Activated T-helper 2 cell treated with anti-CD3 and anti-CD28 coated beads, Interferon-gamma antibody, Interleukin-2, Interleukin-4, amounts not matched to agents 10 μg/mL and 5 μg/mL and 100 μg/mL, durations not matched to agents 14 hours and 24 hours and 36 hours (primary cell): ENCODE data around the gene SLIT1. TPM values are rescaled to one million over a fixed set of nuclear protein-coding genes. Genes with fewer than 3 reads are reported as not detected.

Source experiments
- DNase-seq: peaks from one replicate; pipeline ENCODE4 v3.0.0; 2021; ENCODE audit warnings: low spot score
- H3K27ac Mint-ChIP-seq: one replicate; pipeline ENCODE4 v1.8.0; 2021; ENCODE audit warnings: mixed read lengths
- H3K27me3 Mint-ChIP-seq: one replicate; pipeline ENCODE4 v1.8.0; 2021; ENCODE audit warnings: low read depth, mixed read lengths
- H3K36me3 Mint-ChIP-seq: one replicate; pipeline ENCODE4 v1.8.0; 2021; ENCODE audit warnings: low read depth, mixed read lengths
- H3K4me1 Mint-ChIP-seq: one replicate; pipeline ENCODE4 v1.8.0; 2021; ENCODE audit warnings: low read depth, mixed read lengths
- H3K4me3 Mint-ChIP-seq: one replicate; pipeline ENCODE4 v1.8.0; 2021; ENCODE audit warnings: low read depth, mild to moderate bottlenecking, moderate library complexity, mixed read lengths
- H3K9me3 Mint-ChIP-seq: one replicate; pipeline ENCODE4 v1.8.0; 2021; ENCODE audit warnings: mixed read lengths
- intact Hi-C: fragments of 100-400 bp; cut with micrococcal nuclease; formaldehyde crosslinking; loops from one replicate; pipeline ENCODE4 v1.15.1; 2023
- total RNA-seq: library from RNA; stranded (reverse); gene quantifications from 2 replicates; pipeline ENCODE4 v1.2.3, GENCODE V29; 2022

SLIT1 gene
- total RNA-seq, 1 donor from 2014 or later: 0.21 TPM

DNA sequence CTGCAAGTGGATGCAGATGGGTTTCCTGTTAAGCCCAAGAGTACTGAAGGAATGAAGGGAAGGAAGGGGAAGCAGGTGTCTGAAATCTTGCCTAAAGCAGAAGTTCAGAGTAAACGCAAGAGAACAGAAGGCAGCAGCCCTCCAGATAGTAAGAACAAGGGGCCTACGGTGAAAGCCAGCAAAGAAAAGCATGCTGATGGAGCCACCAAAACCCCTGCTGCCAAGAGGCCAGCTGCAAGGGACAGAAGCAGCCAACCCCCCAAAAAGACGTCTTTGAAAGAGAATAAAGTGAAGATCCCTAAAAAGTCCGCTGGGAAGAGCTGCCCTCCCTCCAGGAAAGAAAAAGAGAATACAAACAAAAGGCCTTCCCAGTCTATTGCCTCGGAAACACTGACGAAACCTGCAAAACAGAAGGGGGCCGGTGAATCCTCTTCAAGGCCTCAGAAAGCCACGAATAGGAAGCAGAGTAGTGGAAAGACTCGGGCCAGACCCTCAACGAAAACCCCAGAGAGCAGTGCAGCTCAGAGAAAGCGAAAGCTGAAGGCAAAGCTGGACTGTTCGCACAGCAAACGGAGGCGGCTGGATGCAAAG lies 201.1 kb downstream of the SLIT1 start:
- Mint-ChIP-seq H3K36me3 (peaks cover 29% of the 10 kb centered on the region), H3K4me1 (peaks cover 18% of the 10 kb centered on the region), H3K27ac (no peak overlapping the region), H3K4me3 (no peak overlapping the region), H3K9me3 (no peaks in the 10 kb centered on the region), H3K27me3 (no peaks in the 10 kb centered on the region)
- no peak for DNase-seq
- intact Hi-C loops: no loop called here

DNA sequence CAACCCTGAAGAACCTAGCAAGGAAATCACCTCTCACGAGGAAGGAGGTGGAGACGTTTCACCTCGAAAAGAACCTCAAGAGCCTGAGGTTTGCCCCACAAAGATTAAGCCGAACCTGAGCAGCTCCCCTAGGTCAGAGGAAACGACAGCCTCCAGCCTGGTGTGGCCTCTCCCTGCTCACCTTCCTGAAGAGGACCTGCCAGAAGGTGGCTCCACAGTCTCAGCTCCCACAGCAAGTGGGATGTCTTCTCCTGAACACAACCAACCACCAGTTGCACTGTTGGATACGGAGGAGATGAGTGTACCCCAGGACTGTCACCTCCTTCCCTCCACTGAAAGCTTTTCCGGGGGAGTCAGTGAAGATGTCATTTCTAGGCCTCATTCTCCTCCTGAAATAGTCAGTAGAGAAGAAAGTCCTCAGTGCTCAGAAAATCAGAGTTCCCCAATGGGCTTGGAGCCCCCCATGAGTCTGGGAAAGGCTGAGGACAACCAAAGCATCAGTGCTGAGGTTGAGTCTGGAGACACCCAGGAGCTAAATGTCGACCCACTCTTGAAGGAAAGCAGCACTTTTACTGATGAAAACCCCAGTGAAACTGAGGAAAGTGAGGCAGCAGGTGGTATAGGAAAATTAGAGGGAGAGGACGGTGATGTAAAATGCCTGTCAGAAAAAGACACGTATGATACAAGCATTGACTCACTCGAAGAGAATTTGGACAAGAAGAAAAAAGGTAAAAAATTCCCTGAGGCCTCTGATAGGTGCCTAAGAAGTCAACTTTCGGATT lies 203.4 kb downstream of the SLIT1 start:
- Mint-ChIP-seq H3K27ac (no peak overlapping the region), H3K36me3 (peaks cover 31% of the 10 kb centered on the region), H3K4me1 (peaks cover 38% of the 10 kb centered on the region), H3K27me3 (no peaks in the 10 kb centered on the region), H3K4me3 (no peak overlapping the region), H3K9me3 (no peaks in the 10 kb centered on the region)
- intact Hi-C loops: no loop called here
- no peak for DNase-seq

DNA sequence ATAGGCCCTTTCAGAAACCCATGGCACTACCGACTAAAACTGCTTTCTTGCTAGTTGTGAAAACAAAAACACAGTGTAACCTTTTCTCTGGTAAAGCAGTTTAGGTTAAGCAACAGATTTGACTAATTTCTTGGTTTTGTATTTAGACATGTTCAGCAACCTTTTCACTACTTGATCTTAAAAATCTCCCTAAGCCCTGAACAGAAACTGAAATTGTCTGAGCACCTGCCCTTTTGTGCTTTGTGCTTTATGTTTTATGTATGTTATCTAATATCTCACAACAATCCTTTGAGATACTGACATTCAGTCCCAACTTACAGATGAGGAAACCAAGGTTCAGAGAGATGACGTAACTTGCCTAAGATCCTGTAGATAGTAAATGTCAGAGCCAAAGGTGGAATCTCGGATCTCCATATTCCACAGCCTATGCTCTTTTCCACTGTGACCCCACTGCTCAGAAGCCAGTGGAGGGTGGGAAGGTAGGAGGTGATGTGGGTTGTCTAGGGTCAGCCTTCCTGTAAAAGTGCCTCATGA lies 207.1 kb downstream of the SLIT1 start:
- no peak for DNase-seq
- Mint-ChIP-seq H3K36me3 (peaks cover 31% of the 10 kb centered on the region), H3K4me1 (peaks cover 48% of the 10 kb centered on the region), H3K27ac (peak overlapping the region; percentile 94), H3K4me3 (peak overlapping the region; percentile 66), H3K27me3 (no peaks in the 10 kb centered on the region), H3K9me3 (no peaks in the 10 kb centered on the region)
- intact Hi-C loops: loop anchor here (1.0 to 5.0 kb wide), 10 partner anchors 18 to 906 kb away; no protein-coding TSS in a partner anchor

DNA sequence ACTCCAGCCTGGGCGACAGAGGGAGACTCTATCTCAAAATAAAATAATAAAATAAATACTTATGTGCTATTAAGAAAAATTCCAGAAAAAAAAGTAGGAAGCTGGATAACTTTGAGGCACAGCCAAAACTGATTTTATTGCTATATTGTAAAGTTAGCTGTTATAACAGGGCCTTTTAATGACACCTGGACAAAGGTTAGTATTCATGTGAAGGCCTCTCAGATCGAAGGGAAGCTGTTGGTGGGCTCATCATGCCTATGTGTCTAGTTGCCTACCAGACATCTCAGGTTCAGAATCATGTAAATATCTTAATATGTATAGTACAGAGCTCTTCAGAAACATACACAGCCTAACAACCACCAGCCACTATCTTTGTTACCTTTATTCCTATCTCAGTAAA lies 210.6 kb downstream of the SLIT1 start:
- intact Hi-C loops: loop anchor here (5.0 kb wide), 2 partner anchors 63 to 903 kb away; no protein-coding TSS in a partner anchor
- Mint-ChIP-seq H3K27ac (no peak overlapping the region), H3K36me3 (peaks cover 6% of the 10 kb centered on the region), H3K4me1 (peaks cover 39% of the 10 kb centered on the region), H3K9me3 (no peaks in the 10 kb centered on the region), H3K4me3 (no peak overlapping the region), H3K27me3 (no peaks in the 10 kb centered on the region)
- no peak for DNase-seq

DNA sequence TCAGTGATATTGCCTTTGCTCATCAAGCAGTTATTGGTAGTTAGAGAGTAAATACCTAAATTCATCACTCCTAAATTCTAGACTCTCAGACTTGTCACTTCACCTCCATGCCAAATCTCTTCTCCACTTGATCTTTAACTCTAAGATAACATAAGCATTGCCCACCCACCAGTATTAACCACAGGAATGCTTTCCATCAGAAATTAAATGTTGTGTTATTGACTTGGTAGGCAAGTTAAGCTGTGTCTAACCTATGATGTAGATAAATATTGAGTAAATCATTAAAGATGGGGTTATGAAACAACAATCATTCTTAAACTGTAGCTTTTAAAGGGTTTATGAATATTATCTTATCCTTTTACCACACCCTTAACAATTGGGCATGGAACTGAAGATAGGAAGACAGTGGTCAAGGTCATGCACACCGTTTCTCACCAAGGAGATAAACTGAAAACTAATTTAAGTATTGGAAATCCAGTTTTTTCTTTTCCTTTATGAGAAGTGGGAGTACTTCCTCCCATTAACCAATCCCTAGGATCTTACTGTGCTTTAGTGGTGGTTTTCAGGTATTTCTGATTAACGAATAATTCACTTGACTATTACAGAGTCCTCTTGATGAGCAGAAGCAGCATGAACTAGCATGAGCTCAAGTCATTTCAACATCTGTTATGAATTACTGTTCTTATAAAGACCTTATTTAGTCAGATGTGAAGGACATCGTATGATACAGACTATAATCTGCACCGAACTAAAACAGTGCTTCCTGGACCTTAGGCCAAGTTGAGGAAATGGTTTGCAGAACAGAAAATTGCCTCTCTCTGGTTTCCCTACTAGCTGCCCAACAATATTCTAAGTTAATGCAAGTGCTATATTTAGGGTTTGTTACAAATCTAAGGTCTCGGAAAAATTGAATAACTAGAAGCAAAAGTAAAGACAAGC lies 211.7 kb downstream of the SLIT1 start:
- peaks cover 6% of the 10 kb centered on the region for H3K36me3 Mint-ChIP-seq
- H3K9me3 Mint-ChIP-seq: no peaks in the 10 kb centered on the region
- H3K4me1 Mint-ChIP-seq: peaks cover 33% of the 10 kb centered on the region
- no peak overlapping the region for H3K4me3 Mint-ChIP-seq
- intact Hi-C loops: no loop called here
- no peak for DNase-seq
- no peak overlapping the region for H3K27ac Mint-ChIP-seq
- H3K27me3 Mint-ChIP-seq: no peaks in the 10 kb centered on the region

DNA sequence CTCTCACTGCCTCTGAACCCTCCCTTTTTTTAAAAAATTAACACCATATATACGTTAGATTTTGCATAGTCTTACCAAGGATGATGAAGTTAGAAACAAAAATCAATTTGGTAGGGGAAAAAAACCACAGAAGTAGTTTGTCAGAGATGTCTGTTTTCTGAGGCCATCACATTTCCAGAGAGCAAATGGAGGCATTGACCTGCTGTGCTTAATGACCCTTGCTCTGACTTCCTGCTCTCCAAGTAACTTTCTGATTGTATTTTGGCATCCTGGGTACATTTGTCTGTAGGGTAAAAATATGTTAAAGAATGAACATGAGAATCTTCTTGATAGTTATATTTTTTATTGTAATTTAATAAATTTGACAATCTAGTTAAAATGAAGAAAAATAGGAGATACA lies 213.5 kb downstream of the SLIT1 start:
- Mint-ChIP-seq H3K27me3 (no peaks in the 10 kb centered on the region), H3K4me1 (peaks cover 19% of the 10 kb centered on the region), H3K9me3 (no peaks in the 10 kb centered on the region), H3K36me3 (peaks cover 6% of the 10 kb centered on the region), H3K4me3 (no peak overlapping the region), H3K27ac (no peak overlapping the region)
- intact Hi-C loops: no loop called here
- DNase-seq: no peak

DNA sequence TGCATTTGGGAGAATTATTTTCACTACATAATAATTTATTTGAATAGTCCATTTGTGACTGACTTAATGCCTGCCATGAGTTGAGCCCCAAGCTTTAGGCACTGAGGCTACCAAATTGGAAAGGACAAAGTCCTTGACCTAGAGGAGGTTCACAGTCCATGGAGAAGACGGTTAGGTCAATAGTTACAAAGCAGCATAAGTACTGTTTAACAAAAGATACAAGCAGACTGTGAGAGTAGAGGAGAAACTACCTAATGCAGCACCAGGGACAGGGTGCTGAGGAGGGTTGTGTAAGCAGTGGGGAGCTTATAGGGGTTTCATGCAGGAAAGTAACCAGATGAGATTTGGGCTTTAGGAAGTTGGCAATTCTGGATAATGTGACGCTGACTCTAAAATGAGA lies 214.4 kb downstream of the SLIT1 start:
- intact Hi-C loops: no loop called here
- peaks cover 11% of the 10 kb centered on the region for H3K4me1 Mint-ChIP-seq
- no peak for DNase-seq
- H3K27ac Mint-ChIP-seq: no peak overlapping the region
- H3K9me3 Mint-ChIP-seq: no peaks in the 10 kb centered on the region
- no peaks in the 10 kb centered on the region for H3K27me3 Mint-ChIP-seq
- H3K4me3 Mint-ChIP-seq: no peak overlapping the region
- H3K36me3 Mint-ChIP-seq: peaks cover 10% of the 10 kb centered on the region

DNA sequence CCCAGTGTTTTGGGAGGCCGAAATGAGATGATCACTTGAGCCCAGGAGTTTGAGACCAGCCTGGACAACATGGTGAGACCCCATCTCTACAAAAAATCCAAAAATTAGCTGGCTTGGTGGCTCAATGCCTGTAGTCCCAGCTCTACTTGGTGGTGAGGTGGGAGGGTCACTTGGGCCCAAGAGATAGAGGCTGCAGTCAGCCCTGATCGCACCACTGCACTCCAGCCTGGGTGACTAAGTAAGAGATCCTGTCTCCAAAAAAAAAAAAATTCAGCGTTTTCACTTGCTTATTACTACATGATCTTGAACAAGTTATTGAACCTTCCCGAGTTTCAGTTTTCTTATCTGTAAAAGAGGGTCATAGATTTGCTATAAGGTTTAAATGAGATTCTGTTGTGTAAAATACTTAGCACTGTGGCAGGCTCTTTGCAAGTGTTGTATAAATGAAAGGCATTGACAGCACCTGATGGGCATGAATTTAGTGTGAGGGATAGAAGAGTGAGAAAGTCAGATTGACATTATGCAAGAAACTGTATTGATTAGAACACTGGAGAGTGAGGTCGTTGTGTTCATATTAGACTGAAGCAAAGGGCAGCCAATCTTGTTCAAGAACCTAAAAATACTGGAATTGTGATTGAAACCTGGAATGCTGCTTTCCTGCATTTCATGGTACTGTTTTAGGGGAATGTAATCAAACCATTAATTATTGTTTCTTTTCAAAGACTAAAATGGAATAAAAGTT lies 216.9 kb downstream of the SLIT1 start:
- Mint-ChIP-seq H3K27ac (no peak overlapping the region), H3K9me3 (no peaks in the 10 kb centered on the region), H3K36me3 (peaks cover 6% of the 10 kb centered on the region), H3K27me3 (no peaks in the 10 kb centered on the region), H3K4me3 (no peak overlapping the region), H3K4me1 (peaks cover 3% of the 10 kb centered on the region)
- DNase-seq: no peak
- intact Hi-C loops: no loop called here

DNA sequence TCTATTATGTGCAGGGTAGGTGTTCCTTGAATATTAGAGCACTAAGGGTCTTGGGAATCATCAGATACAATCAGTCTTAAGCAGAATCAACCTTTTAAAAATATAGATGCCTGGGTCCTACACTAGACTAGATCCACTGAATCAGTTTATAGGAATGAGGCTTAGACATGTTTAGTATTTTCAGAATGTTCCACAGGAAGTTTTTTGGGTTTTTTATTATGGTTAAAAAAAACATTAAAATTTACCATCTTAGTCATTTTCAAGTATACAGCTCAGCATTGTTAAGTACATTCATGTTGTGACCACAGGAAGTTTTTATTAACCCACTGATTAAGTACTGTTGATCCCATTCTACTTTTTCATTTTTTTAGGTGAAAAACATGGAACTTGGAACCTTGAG lies 217.9 kb downstream of the SLIT1 start:
- no peak for DNase-seq
- Mint-ChIP-seq H3K36me3 (peaks cover 7% of the 10 kb centered on the region), H3K4me1 (peaks cover 2% of the 10 kb centered on the region), H3K27ac (no peak overlapping the region), H3K9me3 (no peaks in the 10 kb centered on the region), H3K4me3 (no peak overlapping the region), H3K27me3 (no peaks in the 10 kb centered on the region)
- intact Hi-C loops: no loop called here

DNA sequence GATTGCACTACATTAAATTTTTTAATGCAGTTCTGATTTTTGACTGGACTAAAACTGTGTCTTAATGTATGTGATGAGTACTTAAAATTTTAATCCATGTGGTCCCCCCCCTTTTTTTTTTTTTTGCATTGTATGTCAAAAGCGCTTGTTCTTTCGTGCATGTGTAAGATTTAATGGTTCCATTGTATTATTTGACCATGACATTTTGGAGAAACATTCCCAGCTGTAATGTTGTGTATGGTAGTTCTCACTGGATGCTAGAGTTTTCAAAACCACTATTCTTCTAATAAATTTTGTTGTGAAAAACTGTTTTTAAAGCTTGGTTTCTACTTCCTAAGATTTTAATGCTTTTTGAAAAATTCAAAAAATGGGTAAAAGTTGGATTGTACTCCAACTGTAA lies 221.6 kb downstream of the SLIT1 start:
- Mint-ChIP-seq H3K27ac (no peak overlapping the region), H3K9me3 (no peaks in the 10 kb centered on the region), H3K27me3 (no peaks in the 10 kb centered on the region), H3K36me3 (peaks cover 13% of the 10 kb centered on the region), H3K4me1 (peaks cover 20% of the 10 kb centered on the region), H3K4me3 (no peak overlapping the region)
- no peak for DNase-seq
- intact Hi-C loops: no loop called here

DNA sequence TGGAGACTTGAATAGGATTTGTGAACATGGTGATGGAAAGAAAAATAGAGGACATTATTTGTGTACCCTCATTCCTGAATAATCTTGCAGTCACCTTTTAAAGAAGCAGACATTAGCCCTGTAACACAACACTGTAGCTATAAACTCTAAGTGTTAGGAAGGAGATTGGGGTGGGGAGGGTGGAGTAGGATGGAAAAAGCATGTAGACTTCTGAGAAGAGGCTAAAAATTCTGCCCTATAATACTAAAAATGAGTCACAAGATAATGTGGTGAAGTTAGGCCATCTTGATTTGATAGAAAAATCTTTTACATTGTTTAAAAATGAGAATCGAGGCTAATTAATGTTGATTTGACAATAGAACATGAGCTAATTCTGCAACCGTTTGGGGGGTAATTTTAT lies 224.9 kb downstream of the SLIT1 start:
- H3K4me3 Mint-ChIP-seq: no peak overlapping the region
- peaks cover 20% of the 10 kb centered on the region for H3K4me1 Mint-ChIP-seq
- intact Hi-C loops: loop anchor here (2.0 kb wide), 1 partner anchor 18 kb away; no protein-coding TSS in a partner anchor
- no peaks in the 10 kb centered on the region for H3K9me3 Mint-ChIP-seq
- no peaks in the 10 kb centered on the region for H3K27me3 Mint-ChIP-seq
- no peak for DNase-seq
- peak overlapping the region; percentile 78 for H3K27ac Mint-ChIP-seq
- peaks cover 18% of the 10 kb centered on the region for H3K36me3 Mint-ChIP-seq

DNA sequence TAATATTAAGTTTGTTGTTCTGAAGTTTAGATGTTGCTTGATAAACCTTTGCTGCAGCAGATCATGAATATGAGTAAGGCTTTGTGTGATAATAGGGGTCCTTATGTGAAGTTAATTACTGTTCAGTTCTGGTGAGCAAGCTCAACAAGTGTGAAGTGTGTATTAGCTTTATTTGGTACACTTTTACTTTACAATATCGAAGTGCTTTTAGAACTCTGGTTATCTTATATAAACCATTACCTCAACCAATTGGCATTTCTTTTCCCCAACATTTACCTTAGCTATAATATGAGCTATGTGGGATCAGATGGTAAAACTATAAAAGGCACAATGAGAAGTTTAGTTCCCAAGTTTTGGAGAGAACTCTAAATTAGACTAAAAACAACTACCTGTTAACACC lies 226.0 kb downstream of the SLIT1 start:
- no peak for DNase-seq
- H3K27ac Mint-ChIP-seq: no peak overlapping the region
- no peaks in the 10 kb centered on the region for H3K9me3 Mint-ChIP-seq
- intact Hi-C loops: loop anchor here (2.0 kb wide), 1 partner anchor 19 kb away; no protein-coding TSS in a partner anchor
- no peak overlapping the region for H3K4me3 Mint-ChIP-seq
- H3K36me3 Mint-ChIP-seq: peaks cover 29% of the 10 kb centered on the region
- peaks cover 20% of the 10 kb centered on the region for H3K4me1 Mint-ChIP-seq
- no peaks in the 10 kb centered on the region for H3K27me3 Mint-ChIP-seq
